GM10266 (cell line): ENCODE results near the gene DHH.

ENCODE experiments used
- DNase-seq: peaks from one replicate; pipeline ENCODE4 v3.0.0; 2012; ENCODE audit errors: extremely low spot score
- CTCF ChIP-seq: IDR thresholded peaks from 2 replicates; pipeline ENCODE4 v1.5.1; 2012; ENCODE audit warnings: mild to moderate bottlenecking, low read depth; ENCODE audit not compliant: control insufficient read depth, insufficient read depth; ENCODE audit errors: missing control alignments

The DHH gene

DNA sequence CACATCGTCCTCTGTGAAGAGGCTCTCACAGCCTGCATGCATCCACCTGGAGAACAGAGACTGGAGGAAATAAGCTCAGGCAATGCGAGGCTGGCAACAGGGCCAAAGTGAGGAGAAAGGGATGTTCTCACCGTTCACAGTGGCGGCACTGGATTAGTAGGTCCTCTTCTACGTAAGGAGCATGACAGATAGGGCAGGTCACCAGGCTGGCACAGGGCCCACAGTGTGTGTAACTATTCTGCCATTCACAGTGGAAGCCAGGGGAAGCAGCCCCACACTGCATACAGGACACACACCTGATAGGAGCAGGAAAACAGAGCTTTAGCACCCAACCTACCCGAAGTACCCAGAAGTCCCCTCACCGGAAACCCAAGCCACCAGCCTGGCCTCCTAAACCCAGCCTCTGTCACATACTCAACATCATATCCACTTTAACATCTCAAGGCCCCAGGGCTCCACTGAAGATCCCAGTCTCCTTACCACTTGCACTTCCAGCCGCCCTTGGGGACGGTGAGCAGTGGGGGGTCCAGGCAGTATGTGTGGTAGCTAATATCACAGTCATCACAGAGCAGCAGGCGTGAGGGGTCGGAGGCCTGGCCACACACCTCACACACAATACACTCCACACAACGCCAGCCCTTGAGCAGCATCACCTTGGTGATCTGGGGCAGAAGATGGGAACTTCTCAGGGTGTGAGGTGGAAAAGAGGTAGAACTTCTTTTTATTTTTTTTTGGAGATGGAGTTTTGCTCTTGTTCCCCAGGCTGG is 48.3 kb downstream of the DHH start:
- DNase-seq = no peak
- TF ChIP-seq CTCF = no peak

- no peak for TF ChIP-seq CTCF
- no peak for DNase-seq
Measured at GRCh38 chr12:49044660-49045059, 49.9 kb downstream of the DHH start.

- DNase-seq = peak; percentile 89
- TF ChIP-seq CTCF = peak; percentile 82
Measured at GRCh38 chr12:49043856-49044258, 50.7 kb downstream of the DHH start.

GRCh38 chr12:49043241-49043640 is 51.4 kb downstream of the DHH start:
- TF ChIP-seq CTCF = no peak
- DNase-seq = no peak

GRCh38 chr12:49041881-49042484 is 52.6 kb downstream of the DHH start:
- no peak for DNase-seq
- TF ChIP-seq CTCF = no peak

DNA sequence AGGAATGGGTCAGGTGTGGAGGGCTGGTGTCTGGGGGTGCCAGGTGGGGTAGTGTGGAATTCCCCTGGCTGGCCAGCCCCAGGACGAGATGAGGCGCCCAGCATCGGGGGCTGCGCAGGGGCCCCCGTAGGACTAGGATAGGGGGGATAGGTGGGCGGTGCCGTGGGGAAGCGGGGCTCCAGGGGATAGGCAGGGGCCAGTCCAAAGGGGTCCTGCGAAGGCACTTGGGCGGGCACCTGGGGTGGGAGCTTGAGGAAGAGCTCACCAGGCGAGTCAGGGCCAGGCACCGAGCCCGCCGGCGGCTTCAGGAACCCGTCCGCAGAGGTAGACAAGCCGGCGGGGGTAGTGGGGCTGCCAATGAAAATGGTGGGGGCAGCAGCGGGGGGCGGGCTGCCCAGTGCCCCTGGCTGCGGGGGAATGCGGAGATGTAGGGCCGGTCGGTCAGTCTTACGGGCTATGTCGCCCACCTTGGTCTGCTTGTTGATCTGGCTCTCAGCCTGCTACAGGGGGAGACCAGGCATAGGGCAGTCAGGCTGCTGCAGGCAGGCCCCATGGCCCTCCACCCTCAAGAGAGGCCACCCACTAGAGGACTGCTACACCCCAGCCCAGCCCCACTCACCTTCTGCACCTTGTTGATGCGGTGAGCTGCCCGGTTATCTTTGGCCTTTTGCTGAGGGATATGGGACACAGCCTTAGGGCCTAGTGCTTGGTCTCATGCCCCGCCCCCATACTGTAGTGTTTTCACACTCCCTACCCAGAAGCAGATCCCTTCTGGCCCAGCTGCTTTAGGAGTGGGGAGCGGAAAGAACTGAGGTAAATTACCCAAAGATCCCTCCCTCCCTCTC is 53.3 kb downstream of the DHH start:
- no peak for TF ChIP-seq CTCF
- no peak for DNase-seq
